ES-I3 (cell line): ENCODE results near the gene MRM2.

Source experiments
- H3K36me3 ChIP-seq: 2 replicates; pipeline ENCODE4 v1.6.1; 2013; ENCODE audit warnings: mild to moderate bottlenecking, low read length, control low read depth, moderate library complexity; ENCODE audit not compliant: insufficient read depth
- H3K4me1 ChIP-seq: 2 replicates; pipeline ENCODE4 v1.6.1; 2013; ENCODE audit warnings: mild to moderate bottlenecking, control low read depth, low read length; ENCODE audit not compliant: insufficient read depth
- H3K9ac ChIP-seq: 2 replicates; pipeline ENCODE4 v1.6.1; 2013; ENCODE audit warnings: low read depth, mild to moderate bottlenecking, low read length, moderate library complexity
- H3K9me3 ChIP-seq: 2 replicates; pipeline ENCODE4 v1.6.1; 2013; ENCODE audit warnings: mild to moderate bottlenecking, low read length, moderate library complexity; ENCODE audit not compliant: control insufficient read depth, insufficient read depth

Gene MRM2

GRCh38 chr7:2204446-2204845 is 37.6 kb downstream of the MRM2 start:
- no peak overlapping the region for H3K9ac ChIP-seq
- no peaks in the 10 kb centered on the region for H3K9me3 ChIP-seq
- H3K36me3 ChIP-seq: peaks cover 5% of the 10 kb centered on the region; the same call in 1 of the 2 replicates
- peaks cover 3% of the 10 kb centered on the region; the same call in 1 of the 2 replicates for H3K4me1 ChIP-seq

GRCh38 chr7:2203766-2204300 is 38.2 kb downstream of the MRM2 start:
- no peaks in the 10 kb centered on the region for H3K9me3 ChIP-seq
- peaks cover 5% of the 10 kb centered on the region; the same call in 1 of the 2 replicates for H3K36me3 ChIP-seq
- H3K4me1 ChIP-seq: peaks cover 3% of the 10 kb centered on the region; the same call in 1 of the 2 replicates
- H3K9ac ChIP-seq: no peak overlapping the region

DNA sequence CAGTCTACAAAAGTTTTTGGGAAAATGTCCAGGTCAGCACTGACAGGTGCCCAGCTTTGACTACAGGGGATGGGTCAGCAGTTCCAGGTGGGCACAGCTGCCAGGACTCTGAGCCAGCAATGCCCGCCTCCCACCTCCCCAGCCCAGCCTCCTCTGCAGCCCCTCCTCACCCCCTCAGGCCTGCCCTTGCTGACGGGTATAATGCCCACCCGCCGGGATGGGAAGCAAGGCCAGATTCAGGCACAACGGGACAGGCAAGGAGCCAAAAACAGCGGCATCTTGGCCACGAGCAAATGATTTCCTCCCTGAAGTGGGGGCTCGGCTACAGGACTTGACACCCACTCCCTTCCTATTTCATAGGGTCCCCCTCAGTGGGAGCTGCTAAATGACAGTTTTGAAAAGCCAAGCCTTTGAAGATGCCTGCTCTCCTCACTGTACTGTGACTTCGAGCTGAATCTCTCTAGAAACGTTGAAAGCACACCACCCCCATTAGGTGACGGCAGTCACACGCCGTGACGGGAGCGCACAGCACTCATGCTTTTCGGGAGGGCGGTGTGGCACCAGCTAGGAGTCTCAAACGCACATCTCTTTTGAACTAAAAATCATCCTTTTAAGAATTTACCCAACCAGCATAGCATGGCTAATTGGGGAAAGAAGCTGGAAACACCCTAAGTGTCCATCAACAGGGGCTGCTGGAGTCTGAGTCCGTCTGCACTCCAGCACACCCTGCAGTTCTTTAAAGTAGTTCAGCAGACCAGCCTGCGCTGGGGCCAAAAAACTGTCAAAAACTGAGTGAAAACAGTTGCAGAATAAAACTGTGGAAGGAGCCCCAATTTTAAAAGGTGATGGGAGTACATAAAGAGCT is 38.9 kb downstream of the MRM2 start:
- peaks cover 3% of the 10 kb centered on the region; the same call in 1 of the 2 replicates for H3K4me1 ChIP-seq
- H3K9me3 ChIP-seq: no peaks in the 10 kb centered on the region
- peaks cover 1% of the 10 kb centered on the region; the same call in 1 of the 2 replicates for H3K36me3 ChIP-seq
- no peak overlapping the region for H3K9ac ChIP-seq

DNA sequence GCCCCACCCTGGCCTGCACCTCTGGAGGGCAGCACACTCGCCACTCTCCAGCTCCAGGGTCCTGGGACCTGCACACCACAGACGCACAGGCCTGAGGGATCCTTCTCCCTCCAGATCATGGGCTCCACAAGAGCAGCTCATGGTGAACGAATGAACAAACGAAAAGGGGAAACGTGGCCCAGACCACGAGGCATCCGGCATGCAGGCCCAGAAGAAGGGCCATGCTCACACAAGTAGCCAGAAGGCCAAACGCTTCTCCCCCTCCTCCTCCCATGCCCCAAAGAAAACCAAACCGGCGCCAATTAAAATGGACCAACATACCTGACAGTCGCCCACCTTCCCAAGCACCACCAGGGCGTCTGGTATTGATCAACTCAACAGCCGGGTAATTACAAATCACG is 39.6 kb downstream of the MRM2 start:
- no peaks in the 10 kb centered on the region; the same call in 1 of the 2 replicates for H3K36me3 ChIP-seq
- H3K9me3 ChIP-seq: no peaks in the 10 kb centered on the region
- no peak overlapping the region for H3K9ac ChIP-seq
- H3K4me1 ChIP-seq: peaks cover 3% of the 10 kb centered on the region; the same call in 1 of the 2 replicates

- Histone ChIP-seq H3K9ac (no peak overlapping the region), H3K36me3 (no peaks in the 10 kb centered on the region; the same call in 1 of the 2 replicates), H3K4me1 (peaks cover 3% of the 10 kb centered on the region; the same call in 1 of the 2 replicates), H3K9me3 (no peaks in the 10 kb centered on the region)
Observed at GRCh38 chr7:2201686-2202360, 40.2 kb downstream of the MRM2 start.

- H3K9ac ChIP-seq: no peak overlapping the region
- peaks cover 2% of the 10 kb centered on the region; the same call in 1 of the 2 replicates for H3K36me3 ChIP-seq
- H3K4me1 ChIP-seq: peaks cover 3% of the 10 kb centered on the region; the same call in 1 of the 2 replicates
- H3K9me3 ChIP-seq: no peaks in the 10 kb centered on the region
Observed at GRCh38 chr7:2201128-2201527, 40.9 kb downstream of the MRM2 start.

GRCh38 chr7:2200584-2200980 is 41.4 kb downstream of the MRM2 start:
- Histone ChIP-seq H3K9ac (no peak overlapping the region), H3K36me3 (peaks cover 2% of the 10 kb centered on the region; the same call in 1 of the 2 replicates), H3K4me1 (peaks cover 3% of the 10 kb centered on the region; the same call in 1 of the 2 replicates), H3K9me3 (no peaks in the 10 kb centered on the region)

DNA sequence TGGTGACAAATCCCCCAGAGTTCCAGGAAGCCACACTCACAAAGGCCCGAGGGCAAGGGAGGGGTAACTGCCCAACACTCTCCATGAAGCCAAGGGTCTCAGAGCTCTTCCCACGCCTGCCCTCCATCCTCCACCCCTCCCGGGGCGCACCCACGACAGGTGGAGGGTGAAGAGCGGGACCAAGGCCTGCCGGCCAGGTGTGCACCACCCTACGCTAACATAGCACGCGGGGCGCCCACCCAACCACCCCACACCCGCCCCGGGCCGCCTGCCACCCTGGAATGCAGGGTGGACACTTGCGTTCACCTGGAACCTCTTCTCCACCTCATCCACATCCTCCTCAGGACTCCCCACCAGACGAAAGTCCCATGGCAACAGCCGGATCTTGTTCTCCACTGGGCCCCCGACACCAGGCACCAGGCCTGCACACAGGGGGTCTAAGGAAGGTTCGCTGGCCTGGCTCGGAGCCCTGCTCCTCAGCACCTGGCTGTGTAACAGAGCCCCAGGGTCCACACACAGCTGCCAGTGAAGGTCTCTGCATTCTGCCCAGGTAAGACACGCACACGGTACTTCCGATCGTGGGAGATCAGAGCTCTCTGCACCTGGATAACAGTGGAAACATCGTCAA is 41.9 kb downstream of the MRM2 start:
- H3K9ac ChIP-seq: no peak overlapping the region
- peaks cover 3% of the 10 kb centered on the region; the same call in 1 of the 2 replicates for H3K4me1 ChIP-seq
- no peaks in the 10 kb centered on the region for H3K9me3 ChIP-seq
- peaks cover 2% of the 10 kb centered on the region; the same call in 1 of the 2 replicates for H3K36me3 ChIP-seq

- Histone ChIP-seq H3K36me3 (peaks cover 2% of the 10 kb centered on the region; the same call in 1 of the 2 replicates), H3K4me1 (peaks cover 3% of the 10 kb centered on the region; the same call in 1 of the 2 replicates), H3K9ac (no peak overlapping the region), H3K9me3 (no peaks in the 10 kb centered on the region)
Observed at GRCh38 chr7:2199528-2199927, 42.5 kb downstream of the MRM2 start.

GRCh38 chr7:2198760-2199159 is 43.2 kb downstream of the MRM2 start:
- peaks cover 2% of the 10 kb centered on the region; the same call in 1 of the 2 replicates for H3K36me3 ChIP-seq
- peaks cover 2% of the 10 kb centered on the region; the same call in 1 of the 2 replicates for H3K4me1 ChIP-seq
- no peak overlapping the region for H3K9ac ChIP-seq
- H3K9me3 ChIP-seq: no peaks in the 10 kb centered on the region

DNA sequence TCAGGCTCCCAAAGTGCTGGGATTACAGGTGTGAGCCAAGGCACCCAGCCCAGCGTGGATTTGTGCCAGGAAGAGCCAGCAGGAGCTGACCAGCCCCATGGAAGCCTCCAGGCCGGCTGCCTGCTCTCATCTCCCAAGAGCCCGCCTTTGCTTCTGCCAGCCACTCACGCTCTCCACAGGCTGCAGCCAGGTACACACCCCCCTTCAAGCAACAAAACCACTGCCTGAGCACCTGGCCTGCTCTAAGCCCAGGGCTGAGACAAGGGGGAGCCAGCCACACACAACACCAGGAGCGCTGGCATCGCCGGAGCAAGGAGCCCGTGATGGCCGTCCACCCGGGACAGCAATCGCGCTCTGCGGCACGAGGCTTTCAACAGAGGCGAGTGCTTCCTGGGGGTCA is 43.8 kb downstream of the MRM2 start:
- H3K9ac ChIP-seq: no peak overlapping the region

DNA sequence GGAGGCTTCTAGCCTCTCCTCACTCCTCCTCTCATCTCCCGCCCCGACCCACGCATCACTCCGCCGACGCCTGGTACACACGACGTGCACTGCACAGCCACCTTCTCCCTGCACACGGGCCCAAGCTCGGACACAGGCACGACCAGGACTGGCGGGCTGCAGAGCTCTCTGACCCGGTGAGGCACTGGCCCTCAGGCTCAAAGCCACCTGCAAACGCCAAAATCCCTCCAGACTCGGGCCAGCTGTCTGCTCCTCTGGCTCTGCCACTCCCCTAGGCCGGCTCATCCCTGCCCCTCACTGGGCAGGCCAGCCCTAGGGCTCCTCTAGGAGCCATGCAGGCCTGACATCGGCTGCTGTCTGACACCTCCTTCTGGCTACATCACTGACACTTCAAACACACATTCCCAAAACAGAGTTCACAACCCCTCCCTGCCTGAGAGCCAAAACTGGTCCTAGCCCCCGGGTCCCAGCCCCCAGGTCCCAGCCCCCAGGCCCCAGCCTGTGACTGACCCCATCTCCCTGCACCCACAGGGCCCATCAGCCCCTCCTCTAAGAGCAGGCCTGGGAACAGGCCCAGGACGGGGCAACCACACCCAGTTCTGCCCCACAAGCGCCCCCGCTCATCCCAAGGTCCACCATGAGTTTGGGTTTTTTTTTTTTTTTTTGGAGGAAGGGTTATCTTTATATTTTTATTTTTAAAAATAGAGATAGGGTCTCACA is 44.4 kb downstream of the MRM2 start:
- Histone ChIP-seq H3K9me3 (no peaks in the 10 kb centered on the region), H3K9ac (no peak overlapping the region), H3K4me1 (no peaks in the 10 kb centered on the region), H3K36me3 (peaks cover 2% of the 10 kb centered on the region; the same call in 1 of the 2 replicates)

More for the DNA sequence above, 43.8 kb downstream of the MRM2 start:
- H3K9me3 ChIP-seq: no peaks in the 10 kb centered on the region
- H3K4me1 ChIP-seq: no peaks in the 10 kb centered on the region
- peaks cover 2% of the 10 kb centered on the region; the same call in 1 of the 2 replicates for H3K36me3 ChIP-seq
